HG03135 (cell line): ENCODE measurements around the gene IMPDH1.

ENCODE experiments used
- ATAC-seq: cut with Tn5 transposase; IDR thresholded peaks from one replicate; pipeline ENCODE4 v1.9.1; 2021; ENCODE audit warnings: mild to moderate bottlenecking, moderate library complexity; ENCODE audit not compliant: unreplicated experiment

Gene IMPDH1

DNA sequence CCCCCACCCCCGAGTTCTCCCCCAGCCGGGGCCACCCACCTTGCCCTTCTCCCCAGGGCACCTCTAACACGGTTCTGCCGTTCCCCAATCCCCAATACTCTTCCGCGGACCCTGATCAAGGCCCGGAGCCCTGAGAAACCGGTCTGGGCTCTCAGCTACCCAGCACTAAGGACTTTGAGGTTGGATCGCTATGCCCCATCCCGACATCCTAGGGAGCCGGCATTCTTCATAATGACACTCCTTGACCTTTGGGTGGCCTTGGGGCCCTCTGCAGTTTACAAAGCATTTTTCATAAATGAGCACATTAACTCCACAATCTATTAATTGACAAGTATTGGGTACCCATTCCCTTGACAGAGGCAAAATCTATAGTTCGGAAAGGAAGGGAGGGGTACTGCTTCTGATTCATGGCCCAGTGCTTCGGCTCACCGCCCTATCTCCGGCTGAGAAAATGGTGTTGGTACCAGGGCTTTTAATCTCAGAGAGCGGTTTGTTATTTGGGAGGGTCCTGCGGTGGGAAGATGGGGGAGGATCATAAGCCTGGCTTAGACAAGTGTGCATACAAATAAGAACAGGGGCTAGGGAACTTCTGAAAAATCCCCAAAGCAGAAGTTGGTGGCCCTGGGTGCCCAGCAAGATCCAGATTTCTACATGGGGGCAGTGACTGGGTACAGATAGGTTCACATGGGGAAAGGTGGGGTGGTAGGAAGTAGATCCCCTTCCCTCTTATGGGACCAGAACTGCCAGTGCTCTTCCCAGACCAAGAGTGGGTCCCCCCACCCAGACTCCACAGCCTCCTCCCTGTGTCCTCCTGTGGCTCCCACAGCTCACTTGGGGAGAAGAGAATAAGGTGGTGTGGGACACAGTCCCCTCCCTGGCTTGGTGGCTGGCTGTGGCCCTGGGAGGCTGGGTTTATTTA, 3.2 kb downstream of the IMPDH1 start:
- no peak for ATAC-seq

DNA sequence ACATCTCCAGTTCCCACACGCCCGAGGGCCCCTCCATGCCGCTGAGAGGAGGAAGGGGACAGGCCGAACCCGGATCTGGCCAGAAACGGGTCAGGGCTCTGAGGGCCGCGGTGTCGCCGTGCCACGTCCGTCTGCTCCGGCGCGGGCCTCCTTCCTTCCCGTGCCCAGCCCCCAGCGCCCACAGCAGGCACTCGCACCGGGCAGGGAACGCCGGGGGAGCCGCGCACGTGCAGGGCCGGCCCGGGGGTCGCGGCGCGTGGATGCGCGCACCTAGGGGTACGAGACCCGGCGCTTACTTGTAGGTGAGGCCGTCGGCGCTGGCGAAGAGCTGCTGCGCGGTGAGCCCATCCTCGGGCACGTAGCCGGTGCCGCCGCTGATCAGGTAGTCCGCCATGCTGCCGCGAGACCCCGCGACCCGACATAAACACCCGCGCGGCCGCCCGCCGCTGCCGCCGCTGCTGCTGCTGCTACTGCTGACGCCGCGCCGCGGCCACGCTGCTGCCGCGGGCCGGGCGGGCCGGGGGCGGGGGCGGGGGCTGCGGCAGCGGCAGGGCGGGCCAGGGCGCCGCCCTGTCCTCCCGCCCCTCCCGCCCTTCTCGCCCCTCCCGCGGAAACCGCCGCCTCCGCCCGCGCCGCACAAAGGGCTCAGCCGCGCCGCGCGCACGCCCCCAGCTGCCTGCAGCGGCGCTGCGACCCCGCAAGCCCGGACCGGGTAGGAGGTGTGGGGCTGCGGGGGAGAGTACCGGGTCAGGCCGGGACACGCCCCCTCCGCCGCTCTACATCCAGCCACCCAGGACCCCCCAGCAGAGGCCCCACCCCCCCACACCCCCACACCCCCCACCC, 4.1 kb downstream of the IMPDH1 start:
- ATAC-seq = no peak

DNA sequence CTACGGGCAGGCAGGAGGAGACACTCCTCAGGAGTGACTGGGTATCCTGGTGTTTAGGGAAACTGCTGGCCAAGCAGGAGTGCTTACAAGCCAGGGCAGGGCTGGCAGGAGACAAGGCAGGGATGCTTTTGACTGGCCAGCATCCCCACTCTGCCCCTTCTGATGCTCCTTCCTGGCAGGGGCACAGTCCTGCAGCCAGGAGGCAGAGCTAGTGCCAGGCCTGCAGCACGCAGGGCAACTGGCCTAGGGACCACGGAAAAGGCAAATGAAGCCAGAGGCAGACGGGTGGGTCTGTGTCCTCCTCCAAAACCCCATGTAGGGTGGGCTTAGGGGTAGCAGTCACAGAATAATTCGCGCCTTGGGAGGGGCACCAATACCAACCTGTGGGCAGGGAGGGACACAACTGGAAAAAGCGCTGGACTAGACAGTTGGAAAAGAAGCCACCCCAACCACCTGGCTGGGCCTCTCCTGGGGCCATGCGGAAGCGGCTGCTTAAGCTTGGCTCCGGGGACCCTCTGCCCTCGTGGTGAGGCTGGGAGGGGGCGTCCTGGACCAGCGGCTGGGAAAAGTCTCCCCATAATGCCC, 4.8 kb downstream of the IMPDH1 start:
- no peak for ATAC-seq

DNA sequence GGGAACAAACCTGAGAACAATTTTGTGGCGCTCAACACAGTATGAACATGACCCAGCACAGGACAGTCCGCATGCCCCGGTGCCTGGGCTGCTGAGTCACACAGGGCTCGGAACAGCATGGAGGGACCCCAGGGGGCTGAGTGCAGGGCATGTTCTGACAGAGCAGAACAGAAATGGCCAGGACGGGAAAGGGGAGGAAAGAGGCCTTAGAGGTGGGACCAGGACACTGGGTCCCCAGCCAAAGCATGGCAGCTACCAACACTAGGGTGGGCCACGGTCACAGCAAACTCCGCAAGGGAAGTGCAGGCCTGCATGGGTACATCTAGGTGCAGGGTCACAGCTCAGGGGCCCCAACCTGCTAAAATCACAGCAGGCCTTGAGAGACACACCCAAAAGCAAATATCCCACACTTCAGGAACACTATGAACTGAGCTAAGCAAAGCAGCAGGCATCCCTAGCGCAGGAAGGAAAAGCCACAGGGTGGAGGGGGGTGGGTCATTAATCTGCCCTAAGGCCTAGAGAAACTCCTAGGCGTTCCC, 5.6 kb downstream of the IMPDH1 start:
- ATAC-seq = no peak

DNA sequence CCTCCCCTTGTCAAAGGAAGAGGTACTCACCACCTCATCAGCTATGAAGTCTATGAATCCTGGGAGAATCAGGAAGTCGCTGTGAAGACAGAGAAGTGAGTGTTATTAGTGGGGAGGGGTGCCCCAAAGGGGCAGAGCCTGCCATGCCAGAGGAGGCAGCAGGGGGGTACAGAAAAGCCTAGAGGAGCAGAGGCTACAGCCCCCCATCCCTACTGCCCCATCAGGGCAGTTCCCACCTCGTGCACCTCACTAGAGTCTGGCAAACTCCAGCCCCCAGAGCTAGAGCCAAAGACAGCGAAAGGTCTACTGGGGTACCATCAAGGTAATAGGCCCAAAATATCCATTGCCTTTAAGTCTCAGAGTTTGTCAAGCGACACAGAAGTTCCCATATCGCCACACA, 6.1 kb downstream of the IMPDH1 start:
- ATAC-seq = no peak

DNA sequence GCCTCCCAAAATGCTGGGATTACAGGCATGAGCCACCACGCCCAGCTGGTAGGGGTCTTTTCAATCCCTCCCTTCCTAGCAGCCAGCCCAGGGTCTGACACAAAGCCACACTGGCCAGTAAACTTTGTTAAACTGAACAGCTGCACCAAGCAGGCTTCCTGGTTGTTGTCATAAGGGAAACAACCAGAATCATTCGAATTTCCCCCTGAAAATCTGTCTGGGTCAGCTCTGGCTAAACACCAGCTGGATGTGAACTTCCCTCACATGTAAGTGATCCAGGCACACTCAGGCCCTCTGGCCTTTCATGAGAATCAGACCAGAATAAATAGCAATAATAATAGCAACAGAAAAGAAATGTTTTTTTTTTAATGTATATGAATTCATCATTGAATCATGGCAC, 7.4 kb downstream of the IMPDH1 start:
- ATAC-seq = no peak

DNA sequence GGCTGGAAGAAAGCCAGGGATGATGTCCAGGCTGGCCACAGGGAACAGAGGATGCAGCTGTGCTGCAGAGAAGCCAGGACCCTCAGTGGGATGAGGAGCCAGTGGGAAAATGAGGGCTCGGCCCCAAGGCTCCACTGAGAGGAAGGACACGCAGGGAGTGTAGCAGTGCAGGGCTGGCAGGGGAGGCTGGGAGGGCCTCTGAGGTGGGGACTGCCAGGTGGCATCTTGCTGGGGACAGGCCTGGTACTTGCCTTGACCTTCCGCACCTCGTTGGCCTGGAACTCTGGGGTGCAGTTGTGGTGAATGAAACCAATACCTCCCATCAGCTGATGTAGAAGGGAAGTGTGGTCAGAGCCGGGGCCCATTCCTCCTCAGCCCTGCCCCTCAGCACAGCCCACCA, 9.2 kb downstream of the IMPDH1 start:
- ATAC-seq = no peak

DNA sequence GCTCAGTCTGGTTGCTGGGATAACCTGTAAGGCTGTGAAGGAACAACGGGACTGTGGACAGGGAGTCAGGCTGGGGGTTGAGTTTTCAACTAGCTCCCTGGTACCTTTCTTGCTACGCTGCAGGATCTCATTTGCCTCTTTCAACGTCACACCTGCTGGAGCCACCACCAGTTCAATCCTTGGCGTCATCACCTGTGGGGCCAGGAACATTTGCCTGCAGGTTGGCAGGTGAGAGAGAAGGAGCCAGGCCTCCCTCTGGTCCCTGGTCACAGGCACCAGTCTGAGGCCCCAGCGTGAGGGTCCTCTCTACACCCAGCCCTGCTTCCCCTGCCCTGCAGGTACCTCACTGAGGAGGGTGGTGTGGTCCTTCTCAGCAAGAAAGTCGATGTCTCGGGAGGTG, 9.8 kb downstream of the IMPDH1 start:
- ATAC-seq = no peak

DNA sequence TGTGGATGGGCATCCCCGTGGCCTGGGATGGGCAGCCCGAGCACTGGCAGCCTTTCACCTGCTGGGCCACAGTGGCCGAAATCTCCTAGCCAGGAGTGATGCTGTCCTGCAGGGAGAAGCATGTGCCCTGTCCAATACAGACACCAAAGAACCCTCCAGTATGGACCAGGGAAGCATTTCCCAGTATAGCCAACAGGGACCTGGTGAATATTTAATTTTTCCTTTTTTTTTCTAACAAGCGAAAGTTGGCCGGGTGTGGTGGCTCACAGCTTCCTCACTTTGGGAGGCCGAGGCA, 11.0 kb downstream of the IMPDH1 start:
- no peak for ATAC-seq

DNA sequence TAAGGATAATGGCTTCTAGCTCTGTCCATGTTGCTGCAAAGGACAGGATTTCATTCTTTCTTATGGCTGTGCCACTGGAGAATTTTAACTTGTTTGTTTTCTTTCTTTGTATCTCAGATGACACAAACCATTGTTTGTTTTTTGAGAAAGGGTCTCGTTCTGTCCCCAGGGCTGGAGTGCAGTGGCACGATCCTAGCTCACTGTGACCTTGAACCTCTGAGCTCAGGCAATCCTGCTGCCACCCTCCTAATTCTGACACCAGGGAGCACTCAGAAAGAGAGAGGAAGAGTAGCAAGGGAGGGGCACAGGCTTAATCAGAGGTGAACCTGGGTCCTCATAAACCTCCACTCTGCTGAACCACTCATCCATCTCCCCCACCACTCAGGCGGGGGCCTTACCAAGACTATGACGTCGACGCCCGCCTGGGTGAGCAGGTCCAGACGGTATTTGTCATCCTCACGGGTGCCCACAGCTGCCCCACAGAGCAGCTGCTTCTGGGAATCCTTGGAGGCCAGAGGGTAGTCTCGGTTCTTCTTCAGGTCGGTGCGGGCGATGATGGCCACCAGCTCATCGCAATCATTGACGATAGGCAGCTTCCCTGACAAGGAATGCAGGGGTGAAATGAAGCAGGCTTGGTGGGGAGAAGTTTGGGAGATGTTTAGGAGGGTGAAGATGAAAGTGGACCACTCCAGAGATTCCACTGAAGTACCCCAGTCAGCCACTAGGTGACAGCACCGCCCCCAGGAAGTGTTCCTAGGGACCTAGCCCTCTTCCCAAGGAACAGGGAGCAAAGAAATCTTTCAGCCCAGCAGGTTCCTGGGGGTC, 11.6 kb downstream of the IMPDH1 start:
- no peak for ATAC-seq

DNA sequence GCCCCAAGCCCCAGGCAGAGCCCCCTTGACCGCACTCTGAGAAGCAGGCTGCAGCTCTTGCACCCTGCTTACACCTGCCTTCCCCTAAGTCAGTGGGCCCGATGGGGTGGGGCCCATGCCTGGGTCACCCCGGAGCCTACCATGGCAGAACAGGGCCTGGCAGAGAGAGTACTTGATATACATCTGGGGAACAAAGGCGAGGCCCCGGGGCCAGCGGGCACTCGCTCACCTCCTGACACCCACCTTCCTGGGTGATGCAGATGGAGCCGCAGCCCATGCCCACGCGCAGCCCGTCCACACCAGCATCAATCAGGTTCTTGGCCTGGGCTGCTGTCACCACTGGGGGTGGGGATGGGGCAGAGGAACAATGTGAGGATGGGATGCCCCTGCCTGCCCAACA, 13.4 kb downstream of the IMPDH1 start:
- ATAC-seq = no peak

DNA sequence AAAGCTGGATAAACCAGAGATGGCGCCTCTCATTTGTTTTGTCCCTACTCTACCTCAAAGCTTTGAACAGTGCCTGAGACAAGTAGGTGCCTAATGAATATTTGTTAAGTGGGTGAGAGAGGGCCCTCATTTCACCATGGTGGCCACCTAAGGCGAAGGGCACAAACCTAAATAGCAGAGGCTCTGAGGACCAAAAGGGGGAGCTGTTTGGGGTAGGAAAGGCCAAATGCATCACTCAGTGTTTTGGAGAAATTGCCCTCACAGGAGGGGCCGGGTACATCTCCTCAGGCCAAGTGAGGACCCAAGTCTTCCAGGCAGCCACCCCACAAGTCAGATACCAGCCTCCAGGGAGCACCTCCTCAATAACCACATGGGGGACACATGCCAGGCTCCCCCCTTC, 14.0 kb downstream of the IMPDH1 start:
- no peak for ATAC-seq

DNA sequence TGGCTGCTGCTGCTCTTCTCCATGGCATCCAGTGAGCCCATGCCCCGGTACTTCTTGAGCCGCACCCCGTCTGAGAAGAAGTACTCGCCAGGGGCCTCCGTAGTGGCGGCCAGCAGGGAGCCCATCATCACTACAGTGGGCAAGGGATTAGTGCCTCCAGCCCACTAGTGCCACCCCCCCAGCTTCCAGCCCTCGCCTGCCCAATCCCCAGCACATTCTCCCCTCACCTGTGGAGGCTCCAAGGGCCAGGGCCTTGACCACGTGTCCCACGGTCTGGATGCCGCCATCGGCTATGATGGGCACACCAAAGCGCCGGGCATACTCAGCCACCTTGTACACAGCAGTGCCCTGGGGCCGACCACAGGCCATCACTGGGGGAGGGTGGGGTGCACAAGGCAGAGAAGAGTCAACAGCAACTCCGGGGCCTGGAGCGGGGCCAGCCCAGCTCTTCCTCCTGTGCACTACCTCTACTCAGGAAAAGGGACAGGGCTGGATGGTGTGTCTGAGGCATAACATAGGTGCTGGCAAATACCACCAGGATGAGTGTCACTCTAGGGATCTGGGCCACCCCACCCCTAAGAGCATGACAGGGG, 14.8 kb downstream of the IMPDH1 start:
- no peak for ATAC-seq

DNA sequence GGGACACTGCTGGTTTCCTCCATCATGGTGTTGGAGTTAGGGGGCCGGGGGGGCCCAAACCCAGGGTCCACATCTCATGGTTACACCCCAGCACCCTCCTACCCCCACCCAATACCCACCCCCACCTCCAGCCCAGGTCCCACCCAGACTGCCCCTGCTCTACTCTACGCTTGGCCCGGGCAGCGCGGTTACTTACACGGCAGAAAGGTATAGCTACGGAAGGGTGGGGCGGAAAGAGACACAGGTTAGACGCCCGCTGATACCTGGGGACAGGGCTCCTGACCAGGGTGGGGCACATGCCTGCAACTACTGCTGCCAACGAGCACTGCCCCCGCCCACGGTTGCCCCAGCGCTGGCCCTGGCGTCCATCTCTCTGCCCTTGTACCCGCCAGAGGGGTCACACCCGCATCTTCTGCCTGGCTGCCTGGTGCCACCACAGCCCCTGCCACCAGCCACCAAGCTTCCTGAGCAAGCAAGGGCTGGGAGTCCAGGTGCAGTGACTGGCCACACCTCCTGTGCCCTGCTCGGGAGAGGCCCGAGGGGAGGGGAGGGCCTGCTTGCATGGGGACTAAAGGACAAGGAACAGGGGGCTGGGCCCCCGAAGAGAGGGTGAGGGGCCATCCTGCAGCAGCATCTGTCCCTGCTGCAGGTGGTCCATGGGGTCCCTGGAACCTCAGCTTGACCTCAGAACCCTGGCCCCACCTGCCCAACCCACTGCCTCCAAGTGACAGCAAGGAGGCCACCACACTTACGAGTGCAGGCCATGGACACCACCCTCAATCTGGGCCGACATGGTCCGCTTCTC, 16.1 kb downstream of the IMPDH1 start:
- no peak for ATAC-seq

DNA sequence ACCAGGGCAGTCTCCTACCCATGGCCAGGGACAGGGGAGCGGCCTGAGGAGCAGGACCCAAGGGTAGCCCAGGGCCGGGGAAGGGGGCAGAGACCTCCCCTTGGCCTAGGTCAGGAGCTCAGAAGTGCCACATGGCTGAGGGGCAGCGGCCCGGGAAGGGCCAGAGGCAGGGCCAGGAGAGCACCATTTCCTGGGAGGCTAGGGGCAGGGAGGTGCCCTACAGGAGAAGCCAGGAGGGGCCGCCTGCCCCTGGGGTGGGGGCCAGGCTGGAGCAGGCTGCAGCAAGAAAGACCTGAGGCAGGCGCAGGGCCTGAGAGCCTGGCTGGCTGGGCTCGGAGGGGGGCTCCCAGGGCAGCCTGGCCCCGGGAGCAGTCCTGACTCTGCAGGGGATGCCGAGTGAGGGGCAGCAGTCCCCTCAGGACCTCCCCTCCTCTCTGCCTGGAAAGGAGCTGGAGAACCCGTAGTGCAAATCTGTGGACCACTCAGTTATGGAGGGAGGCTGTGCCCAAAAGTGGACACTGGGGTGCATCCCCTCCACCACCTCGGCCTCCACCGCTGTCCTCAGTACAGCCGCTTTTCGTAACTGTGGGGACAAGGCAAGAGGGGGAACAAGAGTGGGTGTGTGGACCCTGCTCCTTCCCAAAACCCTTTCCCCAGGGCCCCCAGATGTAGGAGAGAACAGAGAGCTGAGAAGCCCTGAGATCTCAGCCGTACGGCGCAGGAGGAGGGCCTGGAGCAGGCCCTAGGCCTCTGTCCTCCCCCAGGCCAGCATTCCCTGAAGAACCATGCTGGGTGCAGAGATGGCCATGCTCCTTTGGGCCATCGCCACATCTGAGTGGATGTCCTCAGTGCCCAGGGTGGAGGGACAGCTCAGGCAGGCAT, 17.1 kb downstream of the IMPDH1 start:
- ATAC-seq = no peak

DNA sequence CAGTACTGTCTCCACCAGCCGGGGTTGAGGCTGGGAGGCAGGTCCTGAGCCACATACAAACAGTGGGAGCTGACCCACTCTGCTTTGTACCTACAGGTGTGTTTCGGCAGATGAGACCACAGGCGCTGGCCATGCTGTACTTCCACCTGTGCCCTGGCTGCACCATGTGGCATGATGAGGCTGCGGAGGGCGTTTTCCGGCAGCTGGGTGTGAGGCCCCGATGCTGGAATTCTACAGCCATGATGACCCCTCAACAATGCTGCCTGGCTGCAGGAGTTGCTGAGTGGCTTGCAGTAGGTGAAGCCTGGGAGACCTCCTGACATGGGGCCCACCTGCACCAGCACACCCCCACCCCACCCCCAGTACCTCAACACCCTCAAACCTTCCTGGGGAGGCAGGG, 18.0 kb downstream of the IMPDH1 start:
- no peak for ATAC-seq

DNA sequence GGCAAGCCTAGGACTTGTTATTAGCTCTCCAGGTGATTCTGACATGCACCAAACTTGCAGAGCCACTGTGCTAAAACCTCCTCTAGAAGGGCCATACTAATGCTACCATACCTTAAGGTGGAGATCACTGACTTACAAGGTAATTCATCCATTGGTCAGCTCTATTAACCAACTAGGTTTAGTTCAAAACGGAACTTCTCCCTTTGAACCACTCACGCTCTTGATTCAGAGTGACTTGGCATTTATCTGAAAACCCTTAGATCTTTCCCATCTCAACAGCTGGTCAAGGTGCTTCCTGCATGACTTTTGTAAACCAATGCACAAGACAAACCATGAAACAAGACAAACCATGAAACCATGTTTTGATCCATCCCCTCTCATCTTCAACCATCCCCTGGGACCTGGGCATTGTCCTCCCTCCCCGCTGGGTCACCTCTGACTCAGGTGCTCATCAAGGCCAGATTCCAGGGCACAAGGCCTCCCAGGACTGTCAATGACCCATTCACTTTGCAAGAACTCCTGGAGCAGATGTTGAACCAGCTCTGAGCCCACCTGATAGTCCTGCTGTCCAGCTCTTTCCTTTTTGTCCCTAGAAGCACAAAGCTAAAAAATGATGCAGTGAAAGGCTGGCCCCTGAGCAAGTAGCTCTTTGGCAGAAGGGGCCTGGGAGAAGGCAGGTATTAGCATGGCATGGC, 18.8 kb downstream of the IMPDH1 start:
- no peak for ATAC-seq
